Natural killer cell (primary cell): Measurements from ENCODE around the gene QRFPR. TPM values are rescaled to one million over a fixed set of nuclear protein-coding genes. Genes with fewer than 3 reads are reported as not detected.

Source experiments
- ATAC-seq, 3 donors: fragments of 150-1000 bp in 2 of 3; fragments of 200-7000 bp in 1 of 3; cut with Tn5 transposase; 1 replicate in 1 of 3; 2 replicates in 2 of 3; pipeline ENCODE4 v1.10.0; 2021; ENCODE audit warnings: mild to moderate bottlenecking in 2 of 3, moderate library complexity in 2 of 3
- DNase-seq, 2 donors: peaks; one replicate each; pipeline versions ENCODE4 v3.0.0 to v3.0.0-alpha.2; 2013 to 2021; ENCODE audit warnings: mixed read lengths in 1 of 2
- H3K27ac ChIP-seq: one replicate; pipeline ENCODE4 v1.5.1; 2013; ENCODE audit warnings: mild to moderate bottlenecking, low read length
- H3K27me3 ChIP-seq: one replicate; pipeline ENCODE4 v1.6.1; 2013; ENCODE audit warnings: low read length; ENCODE audit not compliant: control insufficient read depth, insufficient read depth
- H3K36me3 ChIP-seq: one replicate; pipeline ENCODE4 v1.6.1; 2013; ENCODE audit warnings: low read length; ENCODE audit not compliant: control insufficient read depth, insufficient read depth
- H3K4me1 ChIP-seq: one replicate; pipeline ENCODE4 v1.6.1; 2013; ENCODE audit warnings: low read length; ENCODE audit not compliant: control insufficient read depth, insufficient read depth
- H3K4me3 ChIP-seq: one replicate; pipeline ENCODE4 v1.5.1; 2013; ENCODE audit warnings: low read length
- H3K9me3 ChIP-seq: one replicate; pipeline ENCODE4 v1.6.1; 2013; ENCODE audit warnings: low read length; ENCODE audit not compliant: control insufficient read depth, insufficient read depth
- H3K27ac Mint-ChIP-seq, 2 donors: one replicate each; pipeline ENCODE4 v1.8.0; 2022; ENCODE audit warnings: mild to moderate bottlenecking in 2 of 2, mixed read lengths in 2 of 2, moderate library complexity in 1 of 2
- H3K27me3 Mint-ChIP-seq, 2 donors: one replicate each; pipeline ENCODE4 v1.8.0; 2022; ENCODE audit warnings: low read depth in 2 of 2, mixed read lengths in 2 of 2
- H3K36me3 Mint-ChIP-seq: one replicate; pipeline ENCODE4 v1.8.0; 2022; ENCODE audit warnings: mixed read lengths
- H3K4me1 Mint-ChIP-seq, 2 donors: one replicate each; pipeline ENCODE4 v1.8.0; 2022; ENCODE audit warnings: mixed read lengths in 2 of 2
- H3K4me3 Mint-ChIP-seq: one replicate; pipeline ENCODE4 v1.8.0; 2022; ENCODE audit warnings: mild to moderate bottlenecking, moderate library complexity, mixed read lengths
- H3K9me3 Mint-ChIP-seq, 2 donors: one replicate each; pipeline ENCODE4 v1.8.0; 2022; ENCODE audit warnings: mixed read lengths in 2 of 2
- CTCF ChIP-seq: fragments of 200-600 bp; IDR thresholded peaks from one replicate; pipeline ENCODE4 v1.8.0; 2022; ENCODE audit warnings: antibody characterized with exemption
- WGBS: methylation state at CpG from one replicate; pipeline ENCODE4 v1.1.7; 2013; ENCODE audit warnings: missing lambda C conversion rate; ENCODE audit not compliant: insufficient coverage; 5-methylcytosine and 5-hydroxymethylcytosine counted together
- intact Hi-C: fragments of 100-400 bp; cut with micrococcal nuclease; formaldehyde crosslinking; loops from one replicate; pipeline ENCODE4 v1.14.2; 2022
- total RNA-seq, 4 donors: library from RNA; stranded (reverse); fragments of 120-200 nt in 1 of 4; gene quantifications; one replicate each; pipeline versions ENCODE4 v1.2.3 to v1.2.4, GENCODE V29; 2013 to 2022

The QRFPR gene
- total RNA-seq, 3 donors from 2014 or later (not counting 1 experiment from before 2014, with no cell fraction given) = not detected

- 92% methylated on average over 2 of the region's 2 CpGs for WGBS
- H3K27me3 Mint-ChIP-seq = peaks cover 10 to 38% of the 10 kb centered on the region in 2 donors
- H3K9me3 Mint-ChIP-seq = no peaks in the 10 kb centered on the region
- Histone ChIP-seq H3K4me3 (no peak overlapping the region), H3K4me1 (no peaks in the 10 kb centered on the region), H3K36me3 (no peaks in the 10 kb centered on the region), H3K27me3 (peaks cover 6% of the 10 kb centered on the region), H3K27ac (no peak overlapping the region), H3K9me3 (no peaks in the 10 kb centered on the region)
- intact Hi-C loops = no loop called here
- no peaks in the 10 kb centered on the region for H3K4me1 Mint-ChIP-seq
- no peak for TF ChIP-seq CTCF
- DNase-seq (no peak), ATAC-seq (no peak)
- H3K36me3 Mint-ChIP-seq = no peaks in the 10 kb centered on the region
- no peak overlapping the region for H3K27ac Mint-ChIP-seq
- H3K4me3 Mint-ChIP-seq = no peak overlapping the region
Observed at GRCh38 chr4:121340247-121340646, 40.6 kb downstream of the QRFPR start.

- H3K27ac Mint-ChIP-seq = no peak overlapping the region
- 52% methylated on average over 2 of the region's 2 CpGs for WGBS
Observed at GRCh38 chr4:121339824-121340223, 41.0 kb downstream of the QRFPR start.

GRCh38 chr4:121339307-121339706 is 41.5 kb downstream of the QRFPR start:
- Mint-ChIP-seq H3K27ac (no peak overlapping the region), H3K4me3 (no peak overlapping the region), H3K9me3 (no peaks in the 10 kb centered on the region), H3K36me3 (no peaks in the 10 kb centered on the region), H3K27me3 (peaks cover 5 to 31% of the 10 kb centered on the region in 2 donors), H3K4me1 (no peaks in the 10 kb centered on the region)
- H3K9me3 ChIP-seq = no peaks in the 10 kb centered on the region
- no peak overlapping the region for H3K27ac ChIP-seq
- no peak for DNase-seq
- H3K27me3 ChIP-seq = no peaks in the 10 kb centered on the region
- WGBS = 51% methylated on average over 2 of the region's 2 CpGs
- intact Hi-C loops = no loop called here
- no peaks in the 10 kb centered on the region for H3K36me3 ChIP-seq
- no peaks in the 10 kb centered on the region for H3K4me1 ChIP-seq
- no peak for ATAC-seq
- TF ChIP-seq CTCF = no peak
- H3K4me3 ChIP-seq = no peak overlapping the region

More at GRCh38 chr4:121339824-121340223, 41.0 kb downstream of the QRFPR start:
- Histone ChIP-seq H3K36me3 (no peaks in the 10 kb centered on the region), H3K4me3 (no peak overlapping the region), H3K4me1 (no peaks in the 10 kb centered on the region), H3K27me3 (peaks cover 3% of the 10 kb centered on the region), H3K9me3 (no peaks in the 10 kb centered on the region), H3K27ac (no peak overlapping the region)
- Mint-ChIP-seq H3K4me1 (no peaks in the 10 kb centered on the region), H3K27me3 (peaks cover 8 to 37% of the 10 kb centered on the region in 2 donors), H3K4me3 (no peak overlapping the region), H3K9me3 (no peaks in the 10 kb centered on the region), H3K36me3 (no peaks in the 10 kb centered on the region)
- no peak for TF ChIP-seq CTCF
- no peak for DNase-seq
- ATAC-seq = no peak
- intact Hi-C loops = no loop called here

- 91% methylated on average over 7 of the region's 7 CpGs for WGBS
- H3K4me3 Mint-ChIP-seq = no peak overlapping the region
- intact Hi-C loops = no loop called here
Observed at GRCh38 chr4:121338518-121338917, 42.3 kb downstream of the QRFPR start.

More at GRCh38 chr4:121338518-121338917, 42.3 kb downstream of the QRFPR start:
- H3K27me3 ChIP-seq = no peaks in the 10 kb centered on the region
- Mint-ChIP-seq H3K4me1 (no peaks in the 10 kb centered on the region), H3K27ac (no peak overlapping the region), H3K27me3 (peaks cover 6 to 27% of the 10 kb centered on the region in 2 donors), H3K9me3 (no peaks in the 10 kb centered on the region), H3K36me3 (no peaks in the 10 kb centered on the region)
- no peaks in the 10 kb centered on the region for H3K9me3 ChIP-seq
- no peaks in the 10 kb centered on the region for H3K4me1 ChIP-seq
- DNase-seq = no peak
- ATAC-seq = no peak
- no peak overlapping the region for H3K27ac ChIP-seq
- no peak overlapping the region for H3K4me3 ChIP-seq
- no peak for TF ChIP-seq CTCF
- H3K36me3 ChIP-seq = no peaks in the 10 kb centered on the region
